Sigmoid colon (tissue), 7 donors: ENCODE results near the gene TP53TG3E. TPM values are rescaled to one million over a fixed set of nuclear protein-coding genes. Genes with fewer than 3 reads are reported as not detected.
"Not testable (repeated sequence)": the region's sequence is repeated elsewhere in the genome, so short reads cannot be mapped to it uniquely, and the experiment has no call there.

Experiments used
- DNase-seq: peaks from one replicate; pipeline ENCODE4 v3.0.0-alpha.2; 2019
- H3K27ac ChIP-seq, 4 donors: fragments of 200-600 bp; sonication (generic); one replicate each; pipeline ENCODE4 v1.5.1; 2016 to 2019; ENCODE audit warnings: mild to moderate bottlenecking in 1 of 4
- H3K27me3 ChIP-seq, 3 donors: fragments of 200-600 bp; sonication (generic); one replicate each; pipeline ENCODE4 v1.5.1; 2019; ENCODE audit warnings: mild to moderate bottlenecking in 1 of 3
- H3K36me3 ChIP-seq, 4 donors: fragments of 200-600 bp; sonication (generic); one replicate each; pipeline ENCODE4 v1.5.1; 2016 to 2019
- H3K4me1 ChIP-seq, 4 donors: fragments of 200-600 bp; sonication (generic); one replicate each; pipeline ENCODE4 v1.5.1; 2017 to 2019
- H3K4me3 ChIP-seq, 4 donors: fragments of 200-600 bp; sonication (generic); one replicate each; pipeline ENCODE4 v1.5.1; 2017 to 2019; ENCODE audit warnings: mild to moderate bottlenecking in 2 of 4, moderate library complexity in 1 of 4
- H3K9me3 ChIP-seq, 4 donors: fragments of 200-600 bp in 3 of 4; sonication (generic) in 3 of 4; one replicate each; pipeline versions ENCODE4 v1.5.1 to v1.6.1; 2013 to 2019
- WGBS, 2 donors: extraction: QIAGEN DNeasy Blood & Tissue Kit; methylation state at CpG; one replicate each; pipeline ENCODE4 v1.1.7; 2013; 5-methylcytosine and 5-hydroxymethylcytosine counted together
- intact Hi-C: fragments of 100-400 bp; cut with DNase I; formaldehyde crosslinking; loops from one replicate; pipeline ENCODE4 v1.15.1; 2023
- polyA plus RNA-seq, 3 donors: library from polyadenylated mRNA; stranded (reverse); fragments of 200-250 nt; gene quantifications; one replicate each; pipeline ENCODE4 v1.2.3, GENCODE V29; 2013
- small RNA-seq, 3 donors: library from RNA; depleted of rRNA; stranded (forward); fragments of <200 nt; gene quantifications; one replicate each; pipeline ENCODE3, GENCODE V24; 2016
- total RNA-seq, 4 donors: library from RNA; depleted of rRNA; stranded (reverse); fragments of >200 nt; gene quantifications; one replicate each; pipeline ENCODE4 v1.1.0, GENCODE V29; 2016
- donor health status: healthy with polysubstance abuse.
- donor health status: Bipolar disorder and iron deficiency.
- donor health status: healthy.

The TP53TG3E gene
- total RNA-seq (not detected), polyA plus RNA-seq (not detected)

- H3K36me3 ChIP-seq, H3K4me1 ChIP-seq, DNase-seq, H3K27ac ChIP-seq, H3K4me3 ChIP-seq, intact Hi-C loops, H3K9me3 ChIP-seq, H3K27me3 ChIP-seq: not testable (repeated sequence)
- WGBS, 2 donors, result no CpG with 5 or more reads among the region's 25 CpGs
These were observed at the start of gene TP53TG3E for GRCh38 chr16:33304006-33304405. TP53TG3E (plus strand) TSS chr16:33304306; CDS start chr16:33304374, 68 bp downstream.

GRCh38 chr16:33336226-33337012 is 32.3 kb downstream of the TP53TG3E start:
- H3K27ac ChIP-seq, intact Hi-C loops, H3K27me3 ChIP-seq, H3K36me3 ChIP-seq, H3K4me1 ChIP-seq, H3K9me3 ChIP-seq, H3K4me3 ChIP-seq: not testable (repeated sequence)
- peak; percentile 92 for DNase-seq
- WGBS, 2 donors, result 66 to 77% methylated on average over 4 of the region's 4 CpGs

GRCh38 chr16:33337627-33338542 is 33.8 kb downstream of the TP53TG3E start:
- intact Hi-C loops, H3K9me3 ChIP-seq, H3K36me3 ChIP-seq, H3K27ac ChIP-seq, H3K27me3 ChIP-seq, H3K4me3 ChIP-seq, H3K4me1 ChIP-seq: not testable (repeated sequence)
- DNase-seq, result peak; percentile 91
- WGBS, 2 donors, result 73 to 76% methylated on average over 5 of the region's 5 CpGs

GRCh38 chr16:33338543-33338951 is 34.4 kb downstream of the TP53TG3E start:
- 72 to 76% methylated on average over 2 of the region's 2 CpGs for WGBS, 2 donors
- intact Hi-C loops, result not testable (repeated sequence)

GRCh38 chr16:33339093-33340061 is 35.3 kb downstream of the TP53TG3E start:
- H3K4me1 ChIP-seq, H3K36me3 ChIP-seq, intact Hi-C loops, H3K4me3 ChIP-seq, H3K27ac ChIP-seq, H3K9me3 ChIP-seq, H3K27me3 ChIP-seq: not testable (repeated sequence)
- WGBS, 2 donors, result 80 to 86% methylated on average over 3 of the region's 4 CpGs
- peak; percentile 92 for DNase-seq

More at GRCh38 chr16:33338543-33338951, 34.4 kb downstream of the TP53TG3E start:
- H3K27me3 ChIP-seq, H3K36me3 ChIP-seq, H3K4me3 ChIP-seq, H3K4me1 ChIP-seq, H3K9me3 ChIP-seq, H3K27ac ChIP-seq: not testable (repeated sequence)
- DNase-seq, result peak; percentile 86

Small RNA genes within 50 kb of the gene (small RNA-seq; reads per million reads assigned to genes)
- gene AC141257.3, result 0 reads per million in 3 donors

Other genes with a start within 250 kb of the TP53TG3E start
- gene TP53TG3C, start 110.1 kb upstream of the TP53TG3E start, total RNA-seq, result not detected
- not detected for gene TP53TG3C, start 110.1 kb upstream of the TP53TG3E start, polyA plus RNA-seq
- gene TP53TG3B, start 56.5 kb downstream of the TP53TG3E start, total RNA-seq, result not detected
- gene TP53TG3B, start 56.5 kb downstream of the TP53TG3E start, polyA plus RNA-seq, result not detected
- not detected for gene TP53TG3F, start 155.3 kb downstream of the TP53TG3E start, total RNA-seq
- gene TP53TG3F, start 155.3 kb downstream of the TP53TG3E start, polyA plus RNA-seq, result not detected